Tibial nerve (tissue), 3 donors: ENCODE data around the gene CTNNA3.

Experiments used
- POLR2A ChIP-seq, 2 donors: fragments of 450-650 bp; IDR thresholded peaks; one replicate each; pipeline ENCODE4 v1.6.1; 2017; ENCODE audit warnings: antibody characterized with exemption in 2 of 2, mild to moderate bottlenecking in 2 of 2, moderate library complexity in 2 of 2
- TF ChIP-seq, protein P1 (sequence below), 5 experiments: fragments of 200-600 bp in 3 of 5; fragments of 450-650 bp in 2 of 5; sonication (generic) in 3 of 5; IDR thresholded peaks; one replicate each; pipeline ENCODE4 v1.5.1; 2016 to 2019; ENCODE audit warnings: antibody characterized with exemption in 5 of 5, mild to moderate bottlenecking in 3 of 5, moderate library complexity in 2 of 5

DNA sequence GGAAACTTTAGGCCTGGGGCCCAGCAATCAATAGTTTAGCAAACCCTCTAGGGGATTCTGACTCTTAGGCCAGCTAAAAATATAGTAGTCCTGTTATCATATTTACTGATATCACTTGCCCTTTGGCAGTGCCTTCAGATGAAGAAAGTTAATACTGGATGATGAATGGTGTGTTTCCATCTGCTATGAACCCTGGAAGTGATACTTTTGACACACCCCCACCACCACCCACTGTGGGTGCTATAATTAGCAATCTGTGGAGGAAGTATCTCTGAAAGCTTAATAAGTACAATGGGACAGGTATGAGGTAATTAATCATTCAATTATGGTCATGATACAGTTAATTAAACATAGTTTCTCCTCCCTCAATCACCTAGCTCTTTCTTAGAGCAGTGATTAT, 860.6 kb downstream of the CTNNA3 start:
- TF ChIP-seq, protein P1, sequence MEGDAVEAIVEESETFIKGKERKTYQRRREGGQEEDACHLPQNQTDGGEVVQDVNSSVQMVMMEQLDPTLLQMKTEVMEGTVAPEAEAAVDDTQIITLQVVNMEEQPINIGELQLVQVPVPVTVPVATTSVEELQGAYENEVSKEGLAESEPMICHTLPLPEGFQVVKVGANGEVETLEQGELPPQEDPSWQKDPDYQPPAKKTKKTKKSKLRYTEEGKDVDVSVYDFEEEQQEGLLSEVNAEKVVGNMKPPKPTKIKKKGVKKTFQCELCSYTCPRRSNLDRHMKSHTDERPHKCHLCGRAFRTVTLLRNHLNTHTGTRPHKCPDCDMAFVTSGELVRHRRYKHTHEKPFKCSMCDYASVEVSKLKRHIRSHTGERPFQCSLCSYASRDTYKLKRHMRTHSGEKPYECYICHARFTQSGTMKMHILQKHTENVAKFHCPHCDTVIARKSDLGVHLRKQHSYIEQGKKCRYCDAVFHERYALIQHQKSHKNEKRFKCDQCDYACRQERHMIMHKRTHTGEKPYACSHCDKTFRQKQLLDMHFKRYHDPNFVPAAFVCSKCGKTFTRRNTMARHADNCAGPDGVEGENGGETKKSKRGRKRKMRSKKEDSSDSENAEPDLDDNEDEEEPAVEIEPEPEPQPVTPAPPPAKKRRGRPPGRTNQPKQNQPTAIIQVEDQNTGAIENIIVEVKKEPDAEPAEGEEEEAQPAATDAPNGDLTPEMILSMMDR (IDR thresholded peaks at IDR 0.05): no peak
- TF ChIP-seq POLR2A (IDR thresholded peaks at IDR 0.05): no peak
